ENCODE measurements around the gene DAB1.

DAB1 gene

GRCh38 chr1:56948403-56949023 is 475.3 kb downstream of the DAB1 start:
- H3K27ac ChIP-seq (ENCODE audit: extremely low read depth, low read depth, low read length), result no peak overlapping the region
- ChIA-PET CTCF (interaction anchor here (0.7 to 1.1 kb wide), 2 partner anchors 14 to 116 kb away, joined by 3 to 4 read pairs; no protein-coding TSS in a partner anchor), POLR2A (no interaction called here)
- H3K4me3 ChIP-seq (ENCODE audit: low read depth, low read length), result no peak overlapping the region
- no peaks in the 10 kb centered on the region for H3K36me3 ChIP-seq (ENCODE audit: control insufficient read depth in 2 of 2, insufficient read depth in 1 of 2, low read length in 2 of 2)
- H3K9me3 ChIP-seq (ENCODE audit: control insufficient read depth, insufficient read depth, low read depth, low read length), result no peaks in the 10 kb centered on the region
- TF ChIP-seq SP3 (tag by site-specific recombination; IDR thresholded peaks at IDR 0.05), result no peak
- TF ChIP-seq ZNF473 (tag by site-specific recombination; IDR thresholded peaks at IDR 0.05), result no peak
- H3K4me1 ChIP-seq (ENCODE audit: control insufficient read depth, insufficient read depth, low read length), result no peaks in the 10 kb centered on the region
